A673 (cell line): ENCODE results near the gene LRRC3B.

Source experiments
- CTCF ChIP-seq: fragments of 300-800, 200-600 bp; sonication (generic); conservative IDR thresholded peaks from 2 replicates; pipeline ENCODE4 v1.5.1; 2017; ENCODE audit warnings: low read depth, mild to moderate bottlenecking, antibody characterized with exemption, low read length, moderate library complexity, mixed read lengths
- EZH2 ChIP-seq: fragments of 200-600 bp; sonication (generic); IDR thresholded peaks from 2 replicates; pipeline ENCODE4 v1.6.1; 2017; ENCODE audit warnings: borderline replicate concordance, low read depth, mild to moderate bottlenecking, mixed read lengths, antibody characterized with exemption, low read length; ENCODE audit not compliant: poor library complexity, severe bottlenecking

GRCh38 chr3:26648461-26648860, 25.9 kb downstream of the LRRC3B start:
- TF ChIP-seq CTCF (no peak), EZH2 (no peak)
